Stimulated activated CD8-positive, alpha-beta memory T cell treated with anti-CD3 and anti-CD28 coated beads, Interleukin-15, amount 100 ng/mL, for 24 hours (primary cell): ENCODE data around the gene DAPK2.
"Not testable (repeated sequence)": the region's sequence is repeated elsewhere in the genome, so short reads cannot be mapped to it uniquely, and the experiment has no call there.

Experiments
- DNase-seq: peaks from one replicate; pipeline ENCODE4 v3.0.0-alpha.2; 2020; ENCODE audit warnings: low read depth

DAPK2 gene

GRCh38 chr15:64046421-64047153 is at the start of gene DAPK2:
Gene DAPK2, minus strand, starts transcription at chr15:64046485. Its CDS starts 6,224 bp downstream, at chr15:64040261.
- DNase-seq, result peak; percentile 55

GRCh38 chr15:64095431-64095794 is 49.1 kb upstream of the DAPK2 start:
- DNase-seq, result no peak

DNA sequence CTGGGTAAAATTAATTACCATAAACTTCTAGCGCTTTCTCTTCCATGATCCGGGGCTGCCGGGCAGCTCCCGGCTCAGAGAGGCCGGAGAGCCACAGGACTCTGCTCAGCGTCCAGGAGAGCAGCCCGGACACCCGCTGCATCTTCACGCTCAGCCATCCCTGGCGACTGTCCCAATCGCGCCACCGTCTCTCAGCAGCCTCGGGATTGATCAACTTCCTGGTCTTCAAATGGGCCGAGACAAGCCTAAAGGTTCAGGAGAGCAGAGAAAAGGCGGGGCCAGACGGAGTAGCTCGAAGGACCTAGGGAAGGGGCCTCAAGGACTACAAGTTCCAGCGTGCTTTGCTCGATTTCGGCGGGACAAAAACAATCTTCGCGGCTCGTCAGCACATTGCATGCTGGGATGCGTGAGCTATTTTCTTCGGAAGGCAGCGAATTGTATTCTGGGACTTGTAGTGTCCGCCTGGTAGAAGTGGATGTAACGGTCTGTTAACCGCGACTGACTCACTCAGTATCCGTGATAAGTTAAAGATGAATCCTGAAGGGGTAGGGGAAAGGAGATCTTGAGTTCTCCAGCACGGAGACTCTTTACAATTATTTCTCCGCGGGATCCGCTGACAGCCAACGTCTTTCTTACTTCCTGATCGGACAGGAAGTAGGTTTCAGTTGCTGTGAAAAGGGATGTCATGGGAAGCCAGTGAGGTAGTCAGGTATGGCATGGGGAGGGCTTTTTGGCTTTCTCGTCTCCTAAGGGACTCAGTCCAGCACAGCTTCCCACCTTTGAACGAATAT is 47.5 kb upstream of the DAPK2 start, which contains the start of gene CIAO2A:
Gene CIAO2A, minus strand, starts transcription at position 212 of the 791 bp plus-strand sequence. Its CDS starts 70 bp downstream, at position 142.
- DNase-seq, result peak; percentile 59

DNA sequence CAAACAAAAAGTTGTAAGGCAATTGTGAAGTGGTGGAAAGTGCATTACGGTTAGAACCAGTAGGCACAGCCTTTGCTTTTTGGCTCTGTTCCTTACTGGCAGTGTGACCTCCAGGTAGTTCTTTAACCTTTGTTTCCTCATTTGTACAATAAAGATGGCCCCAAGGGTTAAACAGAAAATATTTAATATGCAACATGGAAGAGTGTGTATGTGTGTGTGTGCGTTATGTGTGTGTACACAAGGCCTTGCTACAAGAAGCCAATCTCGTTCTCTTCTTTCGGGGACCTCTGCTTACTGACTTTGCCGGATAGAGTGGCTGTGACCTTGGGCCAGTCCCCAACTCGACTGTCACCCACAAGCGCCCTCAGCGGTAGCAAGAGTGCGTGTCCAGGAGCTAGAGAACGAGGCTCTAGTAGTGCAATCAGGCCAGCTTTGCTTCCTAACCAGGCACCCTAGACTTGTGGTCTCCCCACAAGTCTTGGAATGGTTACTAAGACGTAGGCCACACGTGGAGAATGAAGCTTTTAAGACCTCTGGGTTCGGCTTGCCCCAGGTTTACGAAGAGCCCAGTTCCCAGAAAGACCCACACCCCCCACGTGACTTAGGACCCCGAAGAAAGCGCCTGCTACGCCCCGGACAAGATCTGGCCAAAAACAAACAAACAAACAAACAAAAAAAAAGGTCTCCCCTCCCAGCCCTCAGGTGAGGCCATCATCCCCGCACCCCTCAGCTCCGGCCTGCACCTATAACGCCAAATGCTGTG is 46.8 kb upstream of the DAPK2 start:
- no peak for DNase-seq

- DNase-seq, result no peak
Observed at GRCh38 chr15:64092075-64092820, 46.0 kb upstream of the DAPK2 start.

DNA sequence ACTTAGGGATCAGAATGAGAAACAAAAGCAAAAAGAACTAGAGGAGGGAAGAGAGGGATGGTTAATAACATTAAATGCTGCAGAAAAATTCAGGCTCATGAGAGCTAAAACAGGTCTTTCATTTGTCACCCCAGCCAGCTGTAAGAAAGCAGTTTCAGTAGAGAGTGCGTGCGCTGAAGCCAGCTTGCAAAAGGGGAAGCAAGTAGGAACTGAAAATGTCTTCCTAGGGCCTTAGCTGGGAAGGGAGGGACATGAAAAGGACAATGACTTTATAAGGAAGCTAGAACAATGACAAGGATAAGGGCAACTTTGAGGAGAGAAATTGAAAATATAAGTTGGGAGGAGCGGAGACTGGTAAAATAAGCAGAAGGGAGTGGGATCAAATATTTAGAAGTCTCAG is 44.2 kb upstream of the DAPK2 start:
- DNase-seq, result no peak

GRCh38 chr15:64089543-64090280 is 43.4 kb upstream of the DAPK2 start:
- DNase-seq, result no peak

DNA sequence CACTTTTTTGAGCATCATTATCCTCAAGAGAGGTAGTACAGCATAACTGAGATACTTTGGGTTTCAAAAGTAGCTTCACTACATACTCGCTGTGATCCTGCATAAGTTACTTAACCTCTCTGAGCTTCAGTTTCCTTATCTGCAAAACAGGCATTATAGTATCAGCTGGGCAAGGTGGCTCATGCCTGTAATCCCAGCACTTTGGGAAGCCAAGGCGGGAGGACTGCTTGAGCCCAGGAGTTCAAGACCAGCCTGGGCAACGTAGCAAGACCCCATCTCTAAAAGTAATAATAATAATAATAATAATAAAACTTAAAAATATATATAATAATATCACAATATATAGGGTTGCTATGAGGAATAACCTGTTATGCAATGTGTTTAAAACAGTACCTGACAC is 36.5 kb upstream of the DAPK2 start:
- DNase-seq, result no peak

GRCh38 chr15:64073496-64073895 is 27.2 kb upstream of the DAPK2 start:
- DNase-seq, result not testable (repeated sequence)

- DNase-seq, result no peak
Observed at GRCh38 chr15:64072812-64073211, 26.5 kb upstream of the DAPK2 start.

DNA sequence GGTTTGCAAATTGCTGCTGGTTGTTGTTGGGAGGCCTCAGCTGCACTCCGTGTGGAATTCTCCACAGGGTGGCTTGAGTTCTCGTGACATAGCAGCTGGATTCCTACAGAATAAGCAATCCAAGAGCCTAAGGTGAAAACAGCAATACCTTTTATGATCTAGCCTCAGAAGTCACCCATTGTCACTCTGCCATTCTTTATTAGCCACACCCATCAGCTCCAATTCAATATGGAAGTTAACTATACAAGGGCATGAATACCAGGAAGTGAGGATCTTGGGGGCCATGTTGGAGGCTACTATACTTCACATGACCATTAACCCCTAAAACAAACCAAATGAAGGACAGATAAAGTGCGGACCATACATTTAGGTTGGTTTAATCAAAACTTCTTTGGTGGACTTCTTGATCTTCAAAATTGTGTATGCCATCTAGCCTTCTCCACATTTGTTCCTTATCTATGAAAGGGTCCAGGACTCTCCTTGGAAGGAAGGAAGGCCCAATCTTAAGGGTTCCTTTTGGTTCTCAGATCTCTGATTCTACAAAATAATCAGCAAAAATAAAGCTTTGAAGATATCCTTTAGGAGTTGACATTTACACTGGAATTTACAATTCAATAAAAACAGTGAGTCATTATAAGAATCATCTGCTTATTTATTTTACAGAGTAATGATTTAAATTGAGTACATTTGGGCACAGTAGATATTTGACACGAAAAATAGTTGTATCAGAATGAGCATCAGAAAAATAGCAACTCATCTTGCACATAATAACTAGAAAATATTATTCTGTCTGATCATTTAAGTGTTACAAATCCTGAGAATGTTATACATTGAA is 25.9 kb upstream of the DAPK2 start:
- no peak for DNase-seq

GRCh38 chr15:64070965-64071851 is 24.9 kb upstream of the DAPK2 start:
- no peak for DNase-seq

DNA sequence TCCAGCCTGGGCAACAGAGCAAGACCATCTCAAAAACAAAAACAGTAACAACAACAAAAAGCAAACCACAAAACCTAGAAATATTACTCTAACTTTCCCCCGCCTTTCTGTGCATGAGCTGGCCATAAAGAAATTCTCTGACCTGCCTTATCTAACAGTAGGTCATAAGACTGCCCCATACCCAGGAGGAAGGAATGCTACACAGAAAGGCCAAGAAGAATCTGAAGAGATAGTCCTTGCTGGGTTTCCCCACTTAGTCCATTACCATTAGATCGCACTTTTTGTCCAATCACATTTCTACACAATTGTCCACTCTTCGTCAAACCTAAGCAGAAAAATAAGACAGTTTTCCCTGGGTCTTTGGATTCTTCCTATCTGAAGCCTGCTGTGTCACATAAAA is 23.8 kb upstream of the DAPK2 start:
- DNase-seq, result no peak

GRCh38 chr15:64068133-64068532 is 21.8 kb upstream of the DAPK2 start:
- no peak for DNase-seq

DNA sequence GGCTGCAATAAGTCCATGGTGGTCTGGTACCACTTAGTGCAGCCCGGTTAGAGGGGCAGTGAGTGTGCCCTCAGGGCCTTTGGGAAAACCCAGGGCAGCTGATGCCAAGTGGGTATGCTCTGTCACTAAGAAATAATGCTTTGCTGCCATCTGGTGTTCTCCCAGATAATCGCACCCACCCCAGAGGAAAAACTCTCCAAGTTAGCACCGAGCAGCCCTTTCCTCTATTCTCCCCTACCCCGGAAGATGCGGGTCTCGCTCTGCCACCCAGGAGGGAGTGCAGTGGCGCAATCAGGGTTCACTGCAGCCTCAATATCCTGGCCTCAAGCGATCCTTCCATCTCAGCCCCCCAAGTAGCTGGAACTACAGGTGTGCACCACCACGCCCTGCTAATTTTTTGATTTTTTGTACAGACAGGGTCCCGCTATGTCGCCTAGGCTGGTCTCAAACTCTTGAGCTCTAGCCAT is 21.3 kb upstream of the DAPK2 start:
- DNase-seq, result peak; percentile 41

GRCh38 chr15:64066451-64066850 is 20.2 kb upstream of the DAPK2 start:
- no peak for DNase-seq

GRCh38 chr15:64060716-64061115 is 14.4 kb upstream of the DAPK2 start:
- DNase-seq, result no peak

GRCh38 chr15:64059104-64059503 is 12.8 kb upstream of the DAPK2 start:
- DNase-seq, result not testable (repeated sequence)

DNA sequence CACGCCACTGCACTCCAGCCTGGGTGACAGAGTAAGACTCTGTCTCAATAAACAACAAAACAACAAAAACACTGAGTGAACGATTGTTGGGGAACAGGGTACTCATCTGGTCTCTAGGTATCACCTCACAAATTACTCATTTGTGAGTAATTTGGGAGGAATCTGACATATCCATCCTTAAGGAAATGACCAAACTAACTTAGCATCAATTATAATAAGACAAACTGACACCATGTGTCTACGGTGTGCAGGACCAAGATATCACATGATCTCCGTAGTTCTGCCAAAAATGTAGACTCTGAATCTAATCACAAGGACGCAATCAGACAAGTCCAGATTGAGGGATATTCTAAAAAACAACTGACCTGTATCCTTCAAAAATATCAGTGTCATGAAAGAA is 12.0 kb upstream of the DAPK2 start:
- no peak for DNase-seq
